ENCODE results near the gene CTXN1.

- TF ChIP-seq EZH2 (IDR thresholded peaks at IDR 0.05; ENCODE audit: insufficient read depth, low read length) (no peak), CTCF (IDR thresholded peaks at IDR 0.05; ENCODE audit: insufficient read depth, low read depth, low read length) (no peak)
These were observed 25.5 kb downstream of the CTXN1 start for GRCh38 chr19:7900401-7900870.
